Measurements from ENCODE around the gene LHX3.

LHX3 gene

DNA sequence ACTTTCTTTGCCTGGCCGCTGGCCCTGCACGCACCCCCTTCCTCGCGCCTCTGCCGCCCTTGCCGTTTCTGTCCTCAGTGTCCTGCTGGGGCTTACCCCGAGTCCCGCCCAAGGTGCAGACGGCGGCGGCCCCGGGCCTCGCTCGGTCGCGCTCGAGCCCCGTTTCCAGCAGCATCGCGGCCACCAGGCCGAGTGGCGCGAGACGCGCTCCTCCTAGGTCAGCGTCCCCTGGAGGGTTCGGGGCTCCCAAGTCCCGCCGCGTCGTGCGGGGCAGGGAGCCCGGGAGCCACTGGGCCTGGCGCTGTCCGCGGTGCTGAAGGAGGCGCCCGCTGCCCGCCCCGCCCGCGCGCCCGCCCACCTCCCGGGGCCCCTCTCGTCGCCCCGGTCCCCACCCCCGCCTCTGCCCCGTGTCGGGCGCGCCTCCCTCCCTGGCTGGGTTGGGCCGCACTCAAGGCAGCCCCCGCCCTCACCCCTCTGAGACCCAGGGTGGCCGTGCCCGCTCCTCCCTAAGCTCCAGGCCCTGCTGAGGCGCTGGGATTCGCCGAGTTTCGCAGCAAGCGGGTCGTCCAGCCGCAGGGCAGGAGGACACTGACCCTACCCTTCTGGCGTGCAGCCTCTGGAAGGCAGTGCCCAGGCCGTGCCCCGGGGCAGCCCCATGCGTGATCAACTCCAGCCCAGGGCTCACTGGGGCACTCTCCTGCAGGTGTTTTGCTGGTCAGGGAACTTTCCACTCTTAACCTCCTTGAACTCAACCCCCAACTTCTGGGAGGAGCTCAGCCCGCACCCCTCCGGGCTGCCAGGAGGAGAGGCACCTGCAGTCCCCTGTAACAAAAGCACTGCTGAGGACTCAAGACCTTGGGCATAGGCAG is at the start of gene LHX3:
Gene LHX3 (minus strand): TSS at position 291 of the 869 bp plus-strand sequence. CDS start 116 bp downstream, at position 175.
- Histone ChIP-seq H3K9me3 (ENCODE audit: control insufficient read depth, insufficient read depth, low read length) (no peaks in the 10 kb centered on the region), H3K36me3 (ENCODE audit: insufficient read depth, low read length) (no peaks in the 10 kb centered on the region; the same call in 1 of the 2 replicates), H3K9ac (ENCODE audit: low read depth, low read length) (no peak within 1 kb of the TSS), H3K4me1 (ENCODE audit: insufficient read depth, low read length) (no peaks in the 10 kb centered on the region)

- Histone ChIP-seq H3K9me3 (ENCODE audit: control insufficient read depth, insufficient read depth, low read length) (no peaks in the 10 kb centered on the region), H3K4me1 (ENCODE audit: insufficient read depth, low read length) (no peaks in the 10 kb centered on the region; the same call in 1 of the 2 replicates), H3K9ac (ENCODE audit: low read depth, low read length) (no peak overlapping the region), H3K36me3 (ENCODE audit: insufficient read depth, low read length) (no peaks in the 10 kb centered on the region)
These were observed 48.6 kb upstream of the LHX3 start for GRCh38 chr9:136253246-136254130.

GRCh38 chr9:136252846-136253245 is 47.9 kb upstream of the LHX3 start:
- Histone ChIP-seq H3K9me3 (ENCODE audit: control insufficient read depth, insufficient read depth, low read length) (no peaks in the 10 kb centered on the region), H3K9ac (ENCODE audit: low read depth, low read length) (no peak overlapping the region), H3K4me1 (ENCODE audit: insufficient read depth, low read length) (peaks cover 3% of the 10 kb centered on the region; the same call in 1 of the 2 replicates), H3K36me3 (ENCODE audit: insufficient read depth, low read length) (no peaks in the 10 kb centered on the region)

- no peaks in the 10 kb centered on the region for H3K9me3 ChIP-seq (ENCODE audit: control insufficient read depth, insufficient read depth, low read length)
- H3K4me1 ChIP-seq (ENCODE audit: insufficient read depth, low read length): peaks cover 6% of the 10 kb centered on the region; the same call in 1 of the 2 replicates
- no peak overlapping the region for H3K9ac ChIP-seq (ENCODE audit: low read depth, low read length)
- H3K36me3 ChIP-seq (ENCODE audit: insufficient read depth, low read length): no peaks in the 10 kb centered on the region
These were observed 47.4 kb upstream of the LHX3 start for GRCh38 chr9:136252281-136252680.

GRCh38 chr9:136251264-136252115 is 46.6 kb upstream of the LHX3 start:
- Histone ChIP-seq H3K9me3 (ENCODE audit: control insufficient read depth, insufficient read depth, low read length) (no peaks in the 10 kb centered on the region), H3K4me1 (ENCODE audit: insufficient read depth, low read length) (peaks cover 6% of the 10 kb centered on the region; the same call in 1 of the 2 replicates), H3K36me3 (ENCODE audit: insufficient read depth, low read length) (no peaks in the 10 kb centered on the region), H3K9ac (ENCODE audit: low read depth, low read length) (no peak overlapping the region)

GRCh38 chr9:136250676-136251075 is 45.7 kb upstream of the LHX3 start:
- Histone ChIP-seq H3K36me3 (ENCODE audit: insufficient read depth, low read length) (no peaks in the 10 kb centered on the region), H3K4me1 (ENCODE audit: insufficient read depth, low read length) (peaks cover 6% of the 10 kb centered on the region; the same call in 1 of the 2 replicates), H3K9me3 (ENCODE audit: control insufficient read depth, insufficient read depth, low read length) (no peaks in the 10 kb centered on the region), H3K9ac (ENCODE audit: low read depth, low read length) (no peak overlapping the region)

DNA sequence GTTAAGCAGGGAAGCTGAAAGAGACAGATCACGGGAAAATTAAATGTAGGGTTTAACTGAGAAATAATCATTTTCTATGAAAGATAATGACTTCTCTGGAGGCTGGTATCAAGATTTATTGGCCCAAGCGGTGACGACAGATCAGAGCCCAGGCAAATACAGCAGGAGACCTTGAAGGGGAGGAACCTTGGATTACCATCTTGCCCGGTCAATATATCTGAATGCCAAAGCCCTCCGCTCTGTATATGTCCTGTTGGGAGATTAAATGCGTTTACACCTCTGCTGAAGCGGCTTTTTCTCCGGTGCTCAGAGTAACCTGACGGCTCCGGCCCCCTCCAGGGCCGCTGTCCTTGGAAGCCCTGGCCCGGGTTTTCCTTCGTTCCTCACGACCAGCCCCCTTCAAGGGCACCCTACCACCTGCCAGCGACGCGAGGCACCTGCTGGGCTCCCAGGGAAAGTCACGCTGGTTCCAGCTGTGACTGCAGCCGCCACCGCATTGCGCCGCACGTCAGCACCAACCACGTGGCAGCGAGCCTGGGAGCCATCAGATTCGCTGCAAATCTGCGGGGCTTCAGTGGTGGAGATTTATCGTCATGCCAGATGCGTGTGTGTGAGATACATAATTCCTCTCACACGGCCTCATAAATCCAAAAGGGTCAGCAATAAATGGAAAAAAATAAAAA is 45.1 kb upstream of the LHX3 start:
- Histone ChIP-seq H3K9ac (ENCODE audit: low read depth, low read length) (no peak overlapping the region), H3K9me3 (ENCODE audit: control insufficient read depth, insufficient read depth, low read length) (no peaks in the 10 kb centered on the region), H3K36me3 (ENCODE audit: insufficient read depth, low read length) (no peaks in the 10 kb centered on the region), H3K4me1 (ENCODE audit: insufficient read depth, low read length) (peaks cover 6% of the 10 kb centered on the region; the same call in 1 of the 2 replicates)

- no peak overlapping the region for H3K9ac ChIP-seq (ENCODE audit: low read depth, low read length)
These were observed 44.3 kb upstream of the LHX3 start for GRCh38 chr9:136248951-136249876.

GRCh38 chr9:136247947-136248637 is 43.2 kb upstream of the LHX3 start:
- Histone ChIP-seq H3K9ac (ENCODE audit: low read depth, low read length) (no peak overlapping the region), H3K4me1 (ENCODE audit: insufficient read depth, low read length) (peaks cover 22% of the 10 kb centered on the region), H3K36me3 (ENCODE audit: insufficient read depth, low read length) (no peaks in the 10 kb centered on the region), H3K9me3 (ENCODE audit: control insufficient read depth, insufficient read depth, low read length) (no peaks in the 10 kb centered on the region)

More at GRCh38 chr9:136248951-136249876, 44.3 kb upstream of the LHX3 start:
- no peaks in the 10 kb centered on the region for H3K36me3 ChIP-seq (ENCODE audit: insufficient read depth, low read length)
- no peaks in the 10 kb centered on the region for H3K9me3 ChIP-seq (ENCODE audit: control insufficient read depth, insufficient read depth, low read length)
- peaks cover 11% of the 10 kb centered on the region for H3K4me1 ChIP-seq (ENCODE audit: insufficient read depth, low read length)

DNA sequence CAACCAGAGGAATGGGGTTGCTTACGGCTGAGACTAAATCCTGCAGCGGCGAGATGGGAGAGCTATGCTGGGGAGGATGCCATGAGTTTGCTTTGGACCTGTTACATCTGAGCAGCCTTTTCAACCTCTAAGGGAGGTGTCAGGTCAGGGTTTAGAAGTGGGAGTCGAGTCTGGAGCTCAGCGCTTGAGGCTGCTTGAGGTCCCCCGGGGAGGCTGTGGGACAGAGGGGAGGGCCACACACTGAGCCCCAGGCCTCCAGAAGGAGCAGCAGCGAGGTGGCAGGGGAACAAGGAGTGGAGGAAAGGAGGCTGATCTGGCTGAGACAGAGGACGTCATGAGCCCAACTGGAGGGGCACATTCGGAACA is 42.6 kb upstream of the LHX3 start:
- Histone ChIP-seq H3K36me3 (ENCODE audit: insufficient read depth, low read length) (no peaks in the 10 kb centered on the region), H3K9ac (ENCODE audit: low read depth, low read length) (no peak overlapping the region), H3K4me1 (ENCODE audit: insufficient read depth, low read length) (peaks cover 22% of the 10 kb centered on the region), H3K9me3 (ENCODE audit: control insufficient read depth, insufficient read depth, low read length) (no peaks in the 10 kb centered on the region)

- Histone ChIP-seq H3K9me3 (ENCODE audit: control insufficient read depth, insufficient read depth, low read length) (no peaks in the 10 kb centered on the region), H3K36me3 (ENCODE audit: insufficient read depth, low read length) (no peaks in the 10 kb centered on the region), H3K4me1 (ENCODE audit: insufficient read depth, low read length) (peaks cover 22% of the 10 kb centered on the region), H3K9ac (ENCODE audit: low read depth, low read length) (no peak overlapping the region)
These were observed 42.1 kb upstream of the LHX3 start for GRCh38 chr9:136246849-136247550.

All from ES-I3 (cell line).